ENCODE measurements around the gene WDFY3. TPM values are rescaled to one million over a fixed set of nuclear protein-coding genes. Genes with fewer than 3 reads are reported as not detected.

Gene WDFY3
- total and polyA plus RNA-seq, 9 of the 15 experiments (the other 6 are each of a cell fraction or from before 2014, with no cell fraction given): 0.58 to 13.5 (median 9.4) TPM

DNA sequence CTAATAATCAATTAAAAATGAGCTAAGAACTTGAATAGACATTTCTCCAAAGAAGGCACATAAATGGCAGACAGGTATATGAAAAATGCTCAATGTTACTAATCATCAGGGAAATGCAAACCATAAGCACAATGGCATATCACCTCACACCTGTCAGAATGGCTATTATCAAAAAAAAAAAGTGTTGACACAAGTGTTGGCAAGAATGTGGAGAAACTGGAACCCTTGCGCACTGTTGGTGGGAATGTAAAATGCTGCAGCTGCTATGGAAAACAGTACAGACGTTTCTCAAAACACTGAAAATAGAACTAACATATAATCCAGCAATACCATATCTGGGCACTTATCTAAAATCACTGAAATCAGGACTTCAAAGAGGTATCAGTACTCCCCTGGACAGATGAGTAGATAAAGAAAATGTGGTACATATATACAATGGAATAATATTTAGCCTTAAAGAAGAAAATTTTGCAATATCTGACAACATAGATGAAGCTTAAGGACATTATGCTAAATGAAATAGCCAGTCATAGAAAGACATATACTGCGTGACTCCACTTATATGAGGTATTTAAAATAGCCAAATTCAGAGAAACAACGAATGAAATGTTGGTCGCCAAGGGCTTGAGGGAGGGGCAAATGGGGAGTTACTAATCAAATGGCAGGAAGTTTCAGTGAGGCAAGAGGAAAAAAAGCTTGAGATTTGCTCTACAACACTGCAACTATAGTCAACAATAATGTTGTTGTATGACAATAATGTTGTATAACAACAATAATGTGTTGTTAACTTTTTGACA, 175.5 kb downstream of the WDFY3 start:
- in situ Hi-C loops (cut with MboI): no loop called here

More for the DNA sequence above, 175.5 kb downstream of the WDFY3 start:
- peaks cover 3% of the 10 kb centered on the region; the same call in 1 of the 3 replicates for H3K36me3 ChIP-seq (ENCODE audit: control insufficient read depth, insufficient read depth, low read length)
- no peaks in the 10 kb centered on the region for H3K79me2 ChIP-seq (ENCODE audit: control insufficient read depth, insufficient read depth, low read length)
- H4K20me1 ChIP-seq (replicated peaks; ENCODE audit: control insufficient read depth, insufficient read depth, low read length): no peaks in the 10 kb centered on the region
- no peak overlapping the region for H3K9ac ChIP-seq (ENCODE audit: insufficient read depth in 1 of 2, low read depth in 2 of 2, low read length in 2 of 2)
- no peaks in the 10 kb centered on the region for H3K9me1 ChIP-seq (ENCODE audit: control insufficient read depth, insufficient read depth, low read length)
- no peak overlapping the region for H3K27ac ChIP-seq (ENCODE audit: extremely low read depth, low read depth, low read length)
- WGBS (ENCODE audit: insufficient coverage, low coverage, missing lambda C conversion rate): 38% methylated on average over 5 of the region's 5 CpGs
- no TSS peak for BruUV-seq (replicated peaks)
- FAIRE-seq (no peak), DNase-seq (ENCODE audit: extremely low read depth in 1 of 4, low spot score in 3 of 4) (no peak), ATAC-seq (no peak)
- intact Hi-C loops (cut with micrococcal nuclease): no loop called here
- ChIA-PET POLR2A (interaction anchor here (1.3 kb wide), 2 partner anchors 10 kb away, joined by 3 to 4 read pairs; no protein-coding TSS in a partner anchor), CTCF (ENCODE audit: low intra/inter-chr PET ratio) (no interaction called here)
- no peaks in the 10 kb centered on the region for H3K27me3 ChIP-seq (ENCODE audit: control insufficient read depth in 2 of 2, insufficient read depth in 2 of 2, low read length in 2 of 2)
- H3K4me2 ChIP-seq (ENCODE audit: insufficient read depth, low read length): no peak overlapping the region
- TF ChIP-seq, protein P1, sequence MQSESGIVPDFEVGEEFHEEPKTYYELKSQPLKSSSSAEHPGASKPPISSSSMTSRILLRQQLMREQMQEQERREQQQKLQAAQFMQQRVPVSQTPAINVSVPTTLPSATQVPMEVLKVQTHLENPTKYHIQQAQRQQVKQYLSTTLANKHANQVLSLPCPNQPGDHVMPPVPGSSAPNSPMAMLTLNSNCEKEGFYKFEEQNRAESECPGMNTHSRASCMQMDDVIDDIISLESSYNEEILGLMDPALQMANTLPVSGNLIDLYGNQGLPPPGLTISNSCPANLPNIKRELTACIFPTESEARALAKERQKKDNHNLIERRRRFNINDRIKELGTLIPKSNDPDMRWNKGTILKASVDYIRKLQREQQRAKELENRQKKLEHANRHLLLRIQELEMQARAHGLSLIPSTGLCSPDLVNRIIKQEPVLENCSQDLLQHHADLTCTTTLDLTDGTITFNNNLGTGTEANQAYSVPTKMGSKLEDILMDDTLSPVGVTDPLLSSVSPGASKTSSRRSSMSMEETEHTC (IDR thresholded peaks at IDR 0.05): no peak
- TF ChIP-seq ZNF764 (CRISPR knock-in tag; IDR thresholded peaks at IDR 0.05; ENCODE audit: low read depth): no peak
- no peak for TF ChIP-seq PHB (CRISPR knock-in tag; IDR thresholded peaks at IDR 0.05)
- TF ChIP-seq, protein P2, sequence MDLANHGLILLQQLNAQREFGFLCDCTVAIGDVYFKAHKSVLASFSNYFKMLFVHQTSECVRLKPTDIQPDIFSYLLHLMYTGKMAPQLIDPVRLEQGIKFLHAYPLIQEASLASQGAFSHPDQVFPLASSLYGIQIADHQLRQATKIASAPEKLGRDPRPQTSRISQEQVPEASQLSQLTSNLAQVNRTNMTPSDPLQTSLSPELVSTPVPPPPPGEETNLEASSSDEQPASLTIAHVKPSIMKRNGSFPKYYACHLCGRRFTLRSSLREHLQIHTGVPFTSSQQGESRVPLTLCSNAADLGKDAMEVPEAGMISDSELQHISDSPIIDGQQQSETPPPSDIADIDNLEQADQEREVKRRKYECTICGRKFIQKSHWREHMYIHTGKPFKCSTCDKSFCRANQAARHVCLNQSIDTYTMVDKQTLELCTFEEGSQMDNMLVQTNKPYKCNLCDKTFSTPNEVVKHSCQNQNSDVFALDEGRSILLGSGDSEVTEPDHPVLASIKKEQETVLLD (IDR thresholded peaks at IDR 0.05): no peak
- TF ChIP-seq PRPF4 (IDR thresholded peaks at IDR 0.05; ENCODE audit: insufficient read depth, low read depth, low read length, poor library complexity, severe bottlenecking): no peak
- TF ChIP-seq NFE2L1 (tag; IDR thresholded peaks at IDR 0.05; ENCODE audit: borderline replicate concordance, low read depth): no peak
- no peak for TF ChIP-seq MEF2D (tag; conservative IDR thresholded peaks at IDR 0.05; ENCODE audit: low read depth)
- TF ChIP-seq SMAD1 (IDR thresholded peaks at IDR 0.05; ENCODE audit: low read depth, low read length, partially characterized antibody): no peak
- TF ChIP-seq XRCC3 (IDR thresholded peaks at IDR 0.05): no peak
- no peak overlapping the region for H3K4me3 ChIP-seq
- H2AFZ ChIP-seq (ENCODE audit: low read depth, low read length): no peak overlapping the region
- H3K4me1 ChIP-seq (replicated peaks in 1 of 2; ENCODE audit: control insufficient read depth in 2 of 2, insufficient read depth in 2 of 2, low read length in 2 of 2): no peaks in the 10 kb centered on the region
- H3K9me3 ChIP-seq (replicated peaks; ENCODE audit: control insufficient read depth, insufficient read depth, low read depth, low read length): no peaks in the 10 kb centered on the region
